ENCODE measurements around the gene CXCL8. TPM values are rescaled to one million over a fixed set of nuclear protein-coding genes. Genes with fewer than 3 reads are reported as not detected.

The CXCL8 gene
- total RNA-seq = 10.5 and 842 TPM in 2 replicates

DNA sequence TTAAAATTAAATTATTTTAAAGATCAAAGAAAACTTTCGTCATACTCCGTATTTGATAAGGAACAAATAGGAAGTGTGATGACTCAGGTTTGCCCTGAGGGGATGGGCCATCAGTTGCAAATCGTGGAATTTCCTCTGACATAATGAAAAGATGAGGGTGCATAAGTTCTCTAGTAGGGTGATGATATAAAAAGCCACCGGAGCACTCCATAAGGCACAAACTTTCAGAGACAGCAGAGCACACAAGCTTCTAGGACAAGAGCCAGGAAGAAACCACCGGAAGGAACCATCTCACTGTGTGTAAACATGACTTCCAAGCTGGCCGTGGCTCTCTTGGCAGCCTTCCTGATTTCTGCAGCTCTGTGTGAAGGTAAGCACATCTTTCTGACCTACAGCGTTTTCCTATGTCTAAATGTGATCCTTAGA, at the start of gene CXCL8:
Gene CXCL8, plus strand, starts transcription at position 217 of the 426 bp plus-strand sequence. Its CDS starts 90 bp downstream, at position 307.

Other genes with a start within 250 kb of the CXCL8 start
- 0.26 TPM in 1 of 2 replicates, not detected in the other for gene RASSF6, start 120.1 kb upstream of the CXCL8 start, total RNA-seq
- gene CXCL6, start 96.1 kb downstream of the CXCL8 start, total RNA-seq = 48.4 and 374 TPM in 2 replicates
- 1.3 TPM in 1 of 2 replicates, not detected in the other for gene PF4V1, start 112.7 kb downstream of the CXCL8 start, total RNA-seq
- 55.1 and 534 TPM in 2 replicates for gene CXCL1, start 128.8 kb downstream of the CXCL8 start, total RNA-seq
- 1.8 TPM in 1 of 2 replicates, not detected in the other for gene PF4, start 241.5 kb downstream of the CXCL8 start, total RNA-seq
- 1.2 TPM in 1 of 2 replicates, not detected in the other for gene PPBP, start 247.6 kb downstream of the CXCL8 start, total RNA-seq